ENCODE measurements around the gene ELMO1.
"Not testable (repeated sequence)": the region's sequence is repeated elsewhere in the genome, so short reads cannot be mapped to it uniquely, and the experiment has no call there.

The ELMO1 gene

DNA sequence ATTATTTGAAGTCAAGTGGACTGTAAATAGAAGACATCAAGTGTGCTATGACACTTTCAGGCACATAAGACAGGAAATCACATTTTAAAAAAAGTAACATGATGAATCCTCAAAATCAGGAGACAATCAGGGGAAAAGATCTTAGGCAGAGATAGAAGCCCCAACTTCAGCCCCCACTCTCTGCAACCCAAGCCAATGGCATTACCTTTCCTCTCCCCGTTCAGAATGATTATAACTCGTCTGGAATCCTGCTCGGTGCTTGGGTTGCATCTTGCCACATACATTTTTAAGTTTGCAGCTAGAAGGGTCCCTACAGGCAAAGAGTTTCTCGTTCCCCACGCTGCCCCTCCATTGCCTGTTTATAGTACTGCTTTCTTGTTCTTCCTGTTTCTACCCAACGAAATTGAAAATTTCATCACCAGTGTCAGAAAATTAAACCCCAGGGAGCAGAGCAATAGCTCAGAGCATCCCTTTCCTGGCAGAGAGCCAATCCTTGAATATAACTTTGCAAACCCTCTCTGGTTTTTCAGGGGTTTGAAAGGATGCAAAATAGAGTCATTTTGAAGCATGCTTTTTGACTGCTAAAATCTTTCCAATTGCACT, 463.9 kb downstream of the ELMO1 start:
- TF ChIP-seq POLR2A (IDR thresholded peaks at IDR 0.05; ENCODE audit: low read length) (no peak), GATA1 (IDR thresholded peaks at IDR 0.05; ENCODE audit: low read depth, low read length) (no peak)
- DNase-seq: no peak

DNA sequence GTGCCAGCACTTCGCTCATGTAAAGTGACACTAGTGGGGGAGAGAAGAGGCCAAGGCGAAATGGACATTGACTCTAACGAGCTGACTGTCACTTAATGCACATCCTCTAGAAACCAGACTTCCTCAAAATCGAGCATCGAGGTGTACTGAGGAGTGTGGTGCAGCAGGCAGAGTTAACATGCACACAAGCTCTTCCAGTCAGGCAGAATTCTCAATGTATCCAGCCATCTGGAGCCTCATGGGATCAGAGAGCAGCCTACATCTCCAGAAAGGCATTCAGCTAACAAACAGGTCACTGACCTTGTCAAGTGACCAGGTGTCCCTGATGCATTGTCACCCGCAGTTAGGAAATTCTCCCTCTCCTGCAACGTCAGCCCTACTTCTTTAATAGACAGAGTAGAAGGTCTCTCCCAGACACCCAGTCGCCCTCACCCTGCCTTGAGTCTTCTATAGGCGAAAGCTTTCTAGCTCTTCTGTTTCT, 464.6 kb downstream of the ELMO1 start:
- no peak for DNase-seq
- TF ChIP-seq POLR2A (IDR thresholded peaks at IDR 0.05; ENCODE audit: low read length) (no peak), GATA1 (IDR thresholded peaks at IDR 0.05; ENCODE audit: low read depth, low read length) (no peak)

GRCh38 chr7:36982766-36983165, 465.9 kb downstream of the ELMO1 start:
- DNase-seq: no peak
- TF ChIP-seq GATA1 (IDR thresholded peaks at IDR 0.05; ENCODE audit: low read depth, low read length) (no peak), POLR2A (IDR thresholded peaks at IDR 0.05; ENCODE audit: low read length) (no peak)

DNA sequence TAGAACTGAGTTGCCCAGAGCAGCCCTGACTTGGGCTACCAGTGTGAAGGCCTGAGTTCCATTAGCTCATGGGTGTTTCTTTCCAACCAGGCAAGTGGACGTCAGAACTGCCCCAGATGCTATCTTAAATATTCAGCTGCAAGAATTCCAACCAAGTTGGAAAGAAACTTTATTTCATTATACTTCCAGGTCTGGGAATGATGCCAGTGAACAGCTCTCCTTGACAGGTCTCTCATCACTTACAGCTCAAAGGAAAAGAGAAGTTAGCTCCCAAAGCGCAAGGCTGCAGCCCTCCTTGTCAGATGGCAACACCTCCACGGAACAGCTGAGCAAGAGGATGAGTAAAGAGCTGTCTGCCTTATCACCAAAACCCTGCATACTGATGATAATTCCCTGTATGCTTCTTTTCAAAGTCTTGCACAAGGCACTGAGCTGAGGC, 468.8 kb downstream of the ELMO1 start:
- DNase-seq: no peak
- TF ChIP-seq GATA1 (IDR thresholded peaks at IDR 0.05; ENCODE audit: low read depth, low read length) (no peak), POLR2A (IDR thresholded peaks at IDR 0.05; ENCODE audit: low read length) (no peak)

GRCh38 chr7:36978461-36978860, 470.2 kb downstream of the ELMO1 start:
- DNase-seq: no peak
- no peak for TF ChIP-seq GATA1 (IDR thresholded peaks at IDR 0.05; ENCODE audit: low read depth, low read length)
- TF ChIP-seq POLR2A (IDR thresholded peaks at IDR 0.05; ENCODE audit: low read length): no peak

DNA sequence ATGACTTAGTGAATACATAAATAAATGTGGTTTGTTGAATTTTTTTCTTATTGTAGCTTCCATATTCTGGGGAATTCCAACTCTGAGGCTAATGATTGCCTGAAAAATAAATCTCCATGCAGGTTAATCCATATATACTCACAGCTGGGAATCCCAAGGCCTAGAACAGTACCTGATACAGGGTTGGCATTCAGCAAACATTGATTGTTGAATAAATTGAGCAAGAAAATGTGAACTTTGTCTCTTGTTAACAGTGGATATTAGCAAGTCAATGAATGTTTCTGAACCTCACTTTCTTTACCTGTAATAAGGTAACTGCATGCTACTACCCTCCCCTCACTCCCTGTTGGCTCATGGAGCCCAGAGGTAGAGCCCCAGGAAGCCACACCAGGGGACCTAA, 470.8 kb downstream of the ELMO1 start:
- DNase-seq: no peak
- no peak for TF ChIP-seq POLR2A (IDR thresholded peaks at IDR 0.05; ENCODE audit: low read length)
- no peak for TF ChIP-seq GATA1 (IDR thresholded peaks at IDR 0.05; ENCODE audit: low read depth, low read length)

GRCh38 chr7:36973534-36973933, 475.1 kb downstream of the ELMO1 start:
- DNase-seq: not testable (repeated sequence)

- DNase-seq: no peak
- TF ChIP-seq GATA1 (IDR thresholded peaks at IDR 0.05; ENCODE audit: low read depth, low read length): no peak
- no peak for TF ChIP-seq POLR2A (IDR thresholded peaks at IDR 0.05; ENCODE audit: low read length)
Measured at GRCh38 chr7:36972140-36972518, 476.5 kb downstream of the ELMO1 start.

- TF ChIP-seq POLR2A (IDR thresholded peaks at IDR 0.05; ENCODE audit: low read length): no peak
- DNase-seq: no peak
Measured at GRCh38 chr7:36971515-36972139, 477.0 kb downstream of the ELMO1 start.

GRCh38 chr7:36970551-36971514, 477.8 kb downstream of the ELMO1 start:
- no peak for DNase-seq
- TF ChIP-seq POLR2A (IDR thresholded peaks at IDR 0.05; ENCODE audit: low read length) (no peak), GATA1 (IDR thresholded peaks at IDR 0.05; ENCODE audit: low read depth, low read length) (no peak)

GRCh38 chr7:36969376-36969775, 479.3 kb downstream of the ELMO1 start:
- TF ChIP-seq GATA1 (IDR thresholded peaks at IDR 0.05; ENCODE audit: low read depth, low read length): no peak
- TF ChIP-seq POLR2A (IDR thresholded peaks at IDR 0.05; ENCODE audit: low read length): no peak
- DNase-seq: no peak

DNA sequence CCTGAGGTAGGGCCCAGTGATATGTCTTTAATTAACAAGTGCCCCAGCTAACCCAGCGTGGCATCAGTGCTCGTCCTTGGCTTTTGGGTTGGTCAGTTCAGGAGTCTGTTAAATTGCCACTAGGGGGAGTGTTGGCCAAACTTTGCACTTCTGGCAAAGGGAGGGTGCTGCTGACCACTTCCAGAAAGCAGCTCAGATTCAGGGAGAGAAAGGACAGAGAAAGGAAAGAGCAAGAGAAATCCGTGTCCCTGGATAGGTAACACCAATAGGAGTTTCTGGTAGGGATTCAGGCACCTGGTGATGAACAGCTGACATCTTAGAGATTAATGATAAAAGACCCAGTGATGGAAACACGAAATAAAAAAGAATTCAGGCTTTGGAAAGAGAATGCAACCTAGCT, 481.3 kb downstream of the ELMO1 start:
- peak; percentile 44 to 50 for DNase-seq
- TF ChIP-seq GATA1 (IDR thresholded peaks at IDR 0.05; ENCODE audit: low read depth, low read length) (no peak), POLR2A (IDR thresholded peaks at IDR 0.05; ENCODE audit: low read length) (no peak)

GRCh38 chr7:36966636-36967035, 482.0 kb downstream of the ELMO1 start:
- no peak for TF ChIP-seq POLR2A (IDR thresholded peaks at IDR 0.05; ENCODE audit: low read length)
- TF ChIP-seq GATA1 (IDR thresholded peaks at IDR 0.05; ENCODE audit: low read depth, low read length): no peak

GRCh38 chr7:36966039-36966438, 482.6 kb downstream of the ELMO1 start:
- TF ChIP-seq POLR2A (IDR thresholded peaks at IDR 0.05; ENCODE audit: low read length): no peak
- TF ChIP-seq GATA1 (IDR thresholded peaks at IDR 0.05; ENCODE audit: low read depth, low read length): no peak
- DNase-seq: no peak

More at GRCh38 chr7:36966636-36967035, 482.0 kb downstream of the ELMO1 start:
- peak; percentile 11 to 51 for DNase-seq
